ENCODE measurements around the gene TMBIM1. TPM values are rescaled to one million over a fixed set of nuclear protein-coding genes. Genes with fewer than 3 reads are reported as not detected.

Gene TMBIM1
- total RNA-seq, 1 donor from 2014 or later = 656 TPM

DNA sequence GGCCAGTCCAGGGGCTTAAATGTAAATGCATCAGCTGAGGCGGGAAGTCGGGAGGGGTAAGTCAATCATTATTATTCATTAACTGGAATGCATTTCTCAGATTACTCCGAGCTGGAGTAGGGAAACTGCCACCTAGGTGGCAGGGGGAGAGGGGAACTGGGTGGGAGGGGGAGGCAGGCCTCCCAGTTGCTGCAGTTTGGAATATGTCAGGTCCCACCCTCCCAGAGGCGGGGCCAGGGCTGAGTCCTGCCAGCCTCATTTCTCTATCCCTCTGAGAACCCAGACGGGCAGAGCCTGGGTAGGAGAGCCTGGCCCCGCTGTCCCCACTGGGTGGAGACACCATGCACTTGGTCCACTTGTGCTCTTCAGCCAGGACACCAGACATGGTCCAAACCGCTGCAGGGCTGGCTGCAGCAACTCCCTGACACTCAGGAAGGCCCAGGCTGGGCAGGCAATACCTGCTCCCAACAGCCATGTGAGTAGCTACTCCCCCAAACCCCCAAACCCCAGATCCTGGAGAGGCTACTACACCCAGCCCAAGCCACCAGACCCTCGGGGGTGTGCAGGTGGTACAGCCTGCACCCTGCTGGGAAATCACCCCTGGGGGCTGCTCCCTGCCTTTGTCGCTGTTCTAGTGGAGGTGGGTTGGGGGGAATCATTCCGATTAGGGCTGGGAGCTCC is 31.4 kb downstream of the TMBIM1 start, which contains the start of gene GPBAR1:
GPBAR1 (plus strand) TSS at position 274 of the 681 bp plus-strand sequence. CDS start 1,710 bp downstream, outside the sequence.
- FAIRE-seq (no peak), DNase-seq (ENCODE audit: low read depth) (no peak)
- TF ChIP-seq, protein P1, sequence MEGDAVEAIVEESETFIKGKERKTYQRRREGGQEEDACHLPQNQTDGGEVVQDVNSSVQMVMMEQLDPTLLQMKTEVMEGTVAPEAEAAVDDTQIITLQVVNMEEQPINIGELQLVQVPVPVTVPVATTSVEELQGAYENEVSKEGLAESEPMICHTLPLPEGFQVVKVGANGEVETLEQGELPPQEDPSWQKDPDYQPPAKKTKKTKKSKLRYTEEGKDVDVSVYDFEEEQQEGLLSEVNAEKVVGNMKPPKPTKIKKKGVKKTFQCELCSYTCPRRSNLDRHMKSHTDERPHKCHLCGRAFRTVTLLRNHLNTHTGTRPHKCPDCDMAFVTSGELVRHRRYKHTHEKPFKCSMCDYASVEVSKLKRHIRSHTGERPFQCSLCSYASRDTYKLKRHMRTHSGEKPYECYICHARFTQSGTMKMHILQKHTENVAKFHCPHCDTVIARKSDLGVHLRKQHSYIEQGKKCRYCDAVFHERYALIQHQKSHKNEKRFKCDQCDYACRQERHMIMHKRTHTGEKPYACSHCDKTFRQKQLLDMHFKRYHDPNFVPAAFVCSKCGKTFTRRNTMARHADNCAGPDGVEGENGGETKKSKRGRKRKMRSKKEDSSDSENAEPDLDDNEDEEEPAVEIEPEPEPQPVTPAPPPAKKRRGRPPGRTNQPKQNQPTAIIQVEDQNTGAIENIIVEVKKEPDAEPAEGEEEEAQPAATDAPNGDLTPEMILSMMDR (IDR thresholded peaks at IDR 0.05; ENCODE audit: insufficient read depth, low read length, severe bottlenecking) = peak; percentile 6
- Histone ChIP-seq H3K27me3 (ENCODE audit: control insufficient read depth, insufficient read depth, low read length) (no peaks in the 10 kb centered on the region), H3K4me3 (ENCODE audit: low read depth, low read length) (no peak within 1 kb of the TSS), H3K36me3 (ENCODE audit: control insufficient read depth, insufficient read depth, low read length) (peaks cover 10% of the 10 kb centered on the region)

DNA sequence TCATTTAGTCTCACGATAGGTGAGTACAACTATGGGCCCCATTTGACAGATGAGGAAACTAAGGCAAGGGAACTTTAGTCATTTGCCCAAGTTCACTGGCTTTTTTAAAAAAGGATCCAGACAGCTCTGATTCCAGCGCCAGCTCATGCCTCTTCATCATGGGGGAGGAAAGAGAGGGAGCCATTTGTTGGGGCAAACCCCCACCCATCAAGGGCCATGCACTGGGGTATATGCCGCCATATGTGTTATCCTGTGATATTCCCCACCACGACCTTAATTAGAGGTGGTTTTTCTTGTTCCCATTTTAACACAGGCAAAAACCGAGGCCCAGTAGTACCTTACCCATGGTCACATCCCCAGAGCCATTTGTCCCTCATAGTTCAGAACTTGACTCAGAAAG is 32.1 kb downstream of the TMBIM1 start:
- TF ChIP-seq, protein P1 (IDR thresholded peaks at IDR 0.05; ENCODE audit: insufficient read depth, low read length, severe bottlenecking) = no peak
- Histone ChIP-seq H3K36me3 (ENCODE audit: control insufficient read depth, insufficient read depth, low read length) (peaks cover 6% of the 10 kb centered on the region), H3K27me3 (ENCODE audit: control insufficient read depth, insufficient read depth, low read length) (no peaks in the 10 kb centered on the region), H3K4me3 (ENCODE audit: low read depth, low read length) (no peak overlapping the region)
- DNase-seq (ENCODE audit: low read depth) (no peak), FAIRE-seq (no peak)

DNA sequence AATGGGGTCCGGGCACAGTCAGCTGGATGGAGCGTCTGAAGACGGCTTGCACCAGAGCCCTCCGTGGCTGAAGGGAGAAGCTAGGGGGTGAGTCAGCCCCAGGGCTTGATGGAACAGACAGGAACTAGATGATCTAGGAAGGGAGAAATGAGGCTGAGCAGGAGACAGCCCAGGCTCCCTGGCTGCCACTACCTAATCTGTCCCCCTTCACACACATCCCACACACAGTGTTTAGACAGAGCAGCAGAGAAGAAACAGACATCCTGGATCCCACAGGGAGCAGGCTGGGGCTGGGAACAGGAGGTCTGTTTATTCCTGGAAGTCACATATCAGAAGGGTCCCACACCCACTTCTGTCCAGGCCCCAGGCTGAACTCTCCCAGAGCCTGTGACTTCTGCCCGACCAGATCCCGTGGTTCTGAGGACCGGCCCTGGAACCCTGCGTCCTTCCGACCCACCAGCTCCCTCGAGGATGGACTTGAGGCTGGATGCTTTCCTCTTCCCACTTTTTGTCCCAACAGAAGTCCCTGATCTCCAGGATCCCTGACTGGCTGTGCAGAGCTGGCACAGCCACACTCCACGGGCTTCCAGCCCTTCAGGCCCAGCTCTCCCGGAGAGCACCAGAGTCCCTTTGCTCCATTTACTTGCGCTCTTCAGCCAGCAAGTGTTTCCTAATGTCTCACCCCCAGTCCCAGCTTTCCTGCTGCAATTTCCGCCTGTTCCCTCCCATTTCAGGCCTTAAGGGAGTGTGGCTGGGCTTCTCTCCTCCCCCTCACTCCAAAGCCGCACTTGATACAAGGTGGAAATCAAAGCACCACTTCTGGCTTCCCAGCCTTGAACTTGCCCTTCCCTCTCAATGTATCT is 33.0 kb downstream of the TMBIM1 start:
- no peak for FAIRE-seq
- TF ChIP-seq, protein P1 (IDR thresholded peaks at IDR 0.05; ENCODE audit: insufficient read depth, low read length, severe bottlenecking) = no peak
- DNase-seq (ENCODE audit: low read depth) = peak; percentile 50
- Histone ChIP-seq H3K36me3 (ENCODE audit: control insufficient read depth, insufficient read depth, low read length) (peaks cover 2% of the 10 kb centered on the region), H3K27me3 (ENCODE audit: control insufficient read depth, insufficient read depth, low read length) (no peaks in the 10 kb centered on the region), H3K4me3 (ENCODE audit: low read depth, low read length) (no peak overlapping the region)

DNA sequence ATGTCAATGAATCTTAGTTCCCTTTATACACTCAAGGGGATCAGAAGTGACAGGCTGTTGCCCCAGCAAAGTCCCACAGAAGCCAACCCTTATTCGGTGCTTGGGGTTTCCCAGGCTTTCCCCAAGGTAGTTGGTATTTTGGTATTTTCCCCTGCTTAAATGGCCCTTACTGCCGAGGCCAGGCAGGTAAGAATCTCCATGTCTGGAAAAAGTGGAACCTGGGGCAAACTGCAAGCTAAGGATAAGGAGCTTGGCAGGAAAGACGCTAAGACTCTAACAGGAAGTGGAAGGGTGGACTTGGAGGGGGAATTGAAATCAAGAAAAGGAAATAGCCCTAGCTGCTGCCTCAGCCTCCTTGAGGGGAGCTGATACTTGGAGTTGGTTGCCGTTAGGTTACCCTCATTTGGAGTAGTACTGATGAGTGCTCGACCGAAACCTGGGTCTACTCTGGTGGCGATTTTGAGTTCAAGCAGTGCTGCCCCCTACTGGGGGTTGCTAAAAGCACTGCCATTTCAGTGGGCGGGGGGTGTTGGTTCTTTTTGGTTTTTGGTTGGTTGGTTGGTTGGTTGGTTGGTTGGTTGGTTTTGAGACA is 34.8 kb downstream of the TMBIM1 start:
- no peak for FAIRE-seq
- TF ChIP-seq, protein P1 (IDR thresholded peaks at IDR 0.05; ENCODE audit: insufficient read depth, low read length, severe bottlenecking) = peak; percentile 69
- Histone ChIP-seq H3K27me3 (ENCODE audit: control insufficient read depth, insufficient read depth, low read length) (no peaks in the 10 kb centered on the region), H3K36me3 (ENCODE audit: control insufficient read depth, insufficient read depth, low read length) (peaks cover 14% of the 10 kb centered on the region), H3K4me3 (ENCODE audit: low read depth, low read length) (no peak overlapping the region)
- DNase-seq (ENCODE audit: low read depth) = peak; percentile 36

DNA sequence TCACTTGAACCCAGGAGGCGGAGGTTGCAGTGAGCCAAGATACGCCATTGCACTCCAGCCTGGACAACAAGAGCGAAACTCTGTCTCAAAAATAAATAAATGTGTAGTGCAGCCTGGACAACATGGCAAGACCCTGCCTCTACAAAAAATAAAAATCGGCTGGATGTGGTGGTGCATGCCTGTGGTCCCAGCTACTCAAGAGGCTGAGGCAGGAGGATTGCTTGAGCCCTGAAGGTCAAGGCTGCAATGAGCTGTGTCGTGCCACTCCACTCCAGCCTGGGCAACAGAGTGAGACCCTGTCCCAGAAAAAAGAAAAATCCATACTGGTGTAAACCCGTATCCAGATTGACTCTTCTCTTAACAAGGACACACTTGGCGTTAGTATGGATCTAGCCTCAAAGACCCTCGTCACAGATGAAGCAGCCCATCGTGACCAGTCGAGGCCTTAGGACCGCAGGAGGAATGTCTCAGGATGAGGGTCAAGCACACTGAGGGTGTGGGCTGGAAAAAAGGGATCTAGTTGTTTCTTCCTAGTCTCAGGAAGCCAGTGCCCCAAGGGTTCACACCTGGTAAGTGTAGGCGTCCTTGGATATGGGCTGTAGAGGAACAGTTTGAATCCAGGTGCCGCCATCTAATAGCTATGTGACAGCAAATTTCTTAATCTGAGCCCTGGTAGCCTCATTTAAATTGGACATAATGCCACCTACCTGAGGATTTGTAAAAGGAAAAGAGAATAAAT is 35.5 kb downstream of the TMBIM1 start:
- TF ChIP-seq, protein P1 (IDR thresholded peaks at IDR 0.05; ENCODE audit: insufficient read depth, low read length, severe bottlenecking) = no peak
- no peak overlapping the region for H3K4me3 ChIP-seq (ENCODE audit: low read depth, low read length)
- DNase-seq (ENCODE audit: low read depth) (no peak), FAIRE-seq (no peak)
- peaks cover 19% of the 10 kb centered on the region for H3K36me3 ChIP-seq (ENCODE audit: control insufficient read depth, insufficient read depth, low read length)
- no peaks in the 10 kb centered on the region for H3K27me3 ChIP-seq (ENCODE audit: control insufficient read depth, insufficient read depth, low read length)
